NB4 (cell line): Measurements from ENCODE around the gene NADSYN1.

Experiments
- DNase-seq: peaks from one replicate; pipeline ENCODE4 v3.0.0; 2010; ENCODE audit warnings: low read depth
- H3K4me3 ChIP-seq: one replicate; pipeline ENCODE4 v1.5.1; 2011; ENCODE audit warnings: mild to moderate bottlenecking, low read depth, low read length, moderate library complexity
- MYC ChIP-seq: IDR thresholded peaks from 2 replicates; pipeline ENCODE4 v1.6.1; 2011; ENCODE audit warnings: low read depth, low read length
- POLR2A ChIP-seq: IDR thresholded peaks from 2 replicates; pipeline ENCODE4 v1.6.1; 2011; ENCODE audit warnings: mild to moderate bottlenecking; ENCODE audit not compliant: insufficient read length; ENCODE audit errors: extremely low read depth
- TF ChIP-seq, protein P1 (sequence below): IDR thresholded peaks from one replicate; pipeline ENCODE4 v1.5.1; 2012; ENCODE audit warnings: low read depth, low read length
- TF ChIP-seq, protein P2 (sequence below): IDR thresholded peaks from 2 replicates; pipeline ENCODE4 v1.6.1; 2011; ENCODE audit warnings: low read depth, low read length

NADSYN1 gene

DNA sequence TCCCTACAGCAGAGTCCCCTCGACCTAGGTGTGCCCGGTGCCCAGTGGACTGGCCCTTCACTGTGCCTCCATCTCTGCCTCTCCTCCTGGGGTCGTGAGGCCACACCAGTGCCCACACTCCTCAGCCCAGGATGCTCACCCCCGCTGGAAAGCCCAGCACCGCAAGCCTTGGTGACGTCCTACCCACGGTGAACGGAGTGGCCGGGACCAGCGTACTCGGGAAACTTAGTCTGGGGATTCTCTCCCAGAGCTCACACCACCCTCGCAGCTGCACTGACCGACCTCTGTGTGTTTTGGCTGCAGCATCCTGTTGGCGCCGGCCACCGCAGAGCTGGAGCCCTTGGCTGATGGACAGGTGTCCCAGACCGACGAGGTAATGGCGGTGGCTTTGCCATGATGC, 38.5 kb downstream of the NADSYN1 start:
- no peak overlapping the region for H3K4me3 ChIP-seq
- TF ChIP-seq MYC (no peak), POLR2A (no peak)
- TF ChIP-seq, protein P1, sequence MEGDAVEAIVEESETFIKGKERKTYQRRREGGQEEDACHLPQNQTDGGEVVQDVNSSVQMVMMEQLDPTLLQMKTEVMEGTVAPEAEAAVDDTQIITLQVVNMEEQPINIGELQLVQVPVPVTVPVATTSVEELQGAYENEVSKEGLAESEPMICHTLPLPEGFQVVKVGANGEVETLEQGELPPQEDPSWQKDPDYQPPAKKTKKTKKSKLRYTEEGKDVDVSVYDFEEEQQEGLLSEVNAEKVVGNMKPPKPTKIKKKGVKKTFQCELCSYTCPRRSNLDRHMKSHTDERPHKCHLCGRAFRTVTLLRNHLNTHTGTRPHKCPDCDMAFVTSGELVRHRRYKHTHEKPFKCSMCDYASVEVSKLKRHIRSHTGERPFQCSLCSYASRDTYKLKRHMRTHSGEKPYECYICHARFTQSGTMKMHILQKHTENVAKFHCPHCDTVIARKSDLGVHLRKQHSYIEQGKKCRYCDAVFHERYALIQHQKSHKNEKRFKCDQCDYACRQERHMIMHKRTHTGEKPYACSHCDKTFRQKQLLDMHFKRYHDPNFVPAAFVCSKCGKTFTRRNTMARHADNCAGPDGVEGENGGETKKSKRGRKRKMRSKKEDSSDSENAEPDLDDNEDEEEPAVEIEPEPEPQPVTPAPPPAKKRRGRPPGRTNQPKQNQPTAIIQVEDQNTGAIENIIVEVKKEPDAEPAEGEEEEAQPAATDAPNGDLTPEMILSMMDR, result no peak
- TF ChIP-seq, protein P2, sequence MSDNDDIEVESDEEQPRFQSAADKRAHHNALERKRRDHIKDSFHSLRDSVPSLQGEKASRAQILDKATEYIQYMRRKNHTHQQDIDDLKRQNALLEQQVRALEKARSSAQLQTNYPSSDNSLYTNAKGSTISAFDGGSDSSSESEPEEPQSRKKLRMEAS, result no peak
- DNase-seq, result no peak

DNA sequence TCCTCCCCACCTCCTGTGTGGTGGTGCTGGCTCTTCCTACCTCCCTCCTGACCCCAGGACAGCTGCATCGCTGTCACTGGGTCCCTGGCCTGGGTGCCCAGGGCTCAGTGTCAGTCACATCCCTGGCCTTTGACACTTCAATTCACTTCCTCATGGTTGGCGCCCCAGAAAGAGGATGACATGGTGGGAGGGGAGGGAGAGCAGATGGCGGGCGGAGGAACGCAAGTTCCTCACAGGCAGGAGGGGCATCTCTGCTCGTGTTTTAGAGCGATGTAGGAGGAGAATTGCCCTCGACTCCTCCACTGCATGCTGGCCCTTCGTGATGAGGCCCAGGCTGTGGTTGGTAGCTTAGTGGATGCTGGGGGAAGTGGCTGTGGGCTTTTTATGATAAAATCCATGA, 38.9 kb downstream of the NADSYN1 start:
- DNase-seq, result no peak
- TF ChIP-seq, protein P1, result no peak
- TF ChIP-seq MYC (no peak), POLR2A (no peak)
- no peak overlapping the region for H3K4me3 ChIP-seq

DNA sequence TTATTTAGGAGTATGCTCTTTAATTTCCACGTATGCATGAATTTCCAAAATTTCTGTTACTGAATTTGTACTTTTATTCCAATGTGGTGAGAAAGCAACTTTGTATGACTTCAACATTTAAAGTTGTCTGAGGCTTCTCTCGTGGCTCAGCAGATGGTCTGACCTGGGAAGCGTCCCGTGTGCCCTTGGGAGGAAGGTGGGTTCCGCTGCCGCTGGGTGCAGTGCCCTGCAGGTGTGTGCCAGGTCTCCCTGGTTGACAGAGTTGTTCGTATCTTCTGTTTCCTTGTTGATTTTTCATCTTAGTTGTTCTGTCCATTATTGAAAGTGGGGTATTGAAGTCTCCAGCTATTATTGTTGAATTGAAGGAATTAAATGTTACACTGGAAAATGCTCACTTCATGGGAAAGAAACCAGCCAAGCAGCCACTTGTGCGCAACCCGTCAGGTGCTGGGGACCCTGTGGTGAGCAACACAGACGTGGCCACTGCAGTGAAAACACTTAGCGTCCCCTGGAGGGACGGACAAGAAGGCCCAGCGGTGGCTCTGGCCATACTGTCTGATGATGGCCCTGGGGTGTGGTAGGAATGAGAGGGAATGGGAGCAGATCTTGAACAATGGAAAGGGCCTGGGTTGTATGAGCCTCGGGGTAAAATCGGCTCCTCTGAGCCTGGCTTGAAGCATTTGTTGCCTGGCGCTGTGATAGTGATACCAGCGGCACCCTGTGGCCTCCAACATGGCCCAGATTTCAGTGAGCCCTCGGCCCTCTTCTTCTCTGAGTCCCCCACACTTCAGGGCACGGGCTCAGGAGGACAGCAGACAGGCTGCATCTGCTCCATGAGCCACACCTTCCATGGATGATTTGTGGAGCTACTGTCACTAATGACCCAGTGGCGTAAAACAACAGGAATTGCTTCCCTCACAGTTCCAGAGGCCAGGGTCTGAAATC, 42.6 kb downstream of the NADSYN1 start:
- H3K4me3 ChIP-seq, result no peak overlapping the region
- TF ChIP-seq MYC, result no peak
- no peak for TF ChIP-seq POLR2A
- TF ChIP-seq, protein P2, result no peak
- TF ChIP-seq, protein P1, result no peak
- DNase-seq, result no peak

DNA sequence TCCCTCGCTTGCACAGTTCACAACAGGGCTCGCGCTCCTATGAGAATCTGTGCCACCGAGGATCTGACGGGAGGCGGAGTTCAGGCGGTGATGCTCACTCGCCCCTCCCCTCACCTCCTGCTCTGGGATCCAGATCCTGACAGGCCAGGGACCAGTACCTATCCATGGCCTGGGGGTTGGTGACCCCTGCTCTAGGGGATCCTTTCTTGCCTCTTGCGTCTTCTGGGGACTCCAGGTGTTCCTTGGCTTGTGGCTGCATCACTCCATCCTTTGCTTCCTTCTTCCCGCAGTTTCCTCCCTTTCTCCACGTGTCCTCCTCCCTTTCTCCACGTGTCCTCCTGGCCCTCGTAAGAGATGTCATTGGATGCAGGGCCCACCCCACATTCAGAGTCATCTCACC, 43.4 kb downstream of the NADSYN1 start:
- H3K4me3 ChIP-seq, result no peak overlapping the region
- DNase-seq, result no peak
- TF ChIP-seq MYC (no peak), POLR2A (no peak)
- TF ChIP-seq, protein P1, result no peak
- TF ChIP-seq, protein P2, result no peak

DNA sequence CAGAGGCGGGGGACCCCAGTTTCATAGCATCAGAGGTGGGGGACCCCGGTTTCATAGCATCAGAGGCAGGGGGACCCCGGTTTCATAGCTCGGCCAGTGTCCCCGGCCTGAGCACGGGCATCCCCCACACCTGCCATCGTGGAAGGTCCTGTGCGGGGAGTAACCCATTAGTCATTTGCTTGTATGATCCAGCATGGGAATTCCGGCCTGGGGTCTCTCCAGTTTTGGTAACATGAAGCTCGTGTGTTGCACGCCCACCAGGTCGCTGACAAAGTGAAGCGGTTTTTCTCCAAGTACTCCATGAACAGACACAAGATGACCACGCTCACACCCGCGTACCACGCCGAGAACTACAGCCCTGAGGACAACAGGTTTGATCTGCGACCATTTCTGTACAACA, 45.1 kb downstream of the NADSYN1 start:
- no peak for DNase-seq
- TF ChIP-seq, protein P2, result no peak
- TF ChIP-seq POLR2A (no peak), MYC (no peak)
- TF ChIP-seq, protein P1, result no peak
- no peak overlapping the region for H3K4me3 ChIP-seq
